Endometrial microvascular endothelial cells (primary cell): Measurements from ENCODE around the gene BTBD10. TPM values are rescaled to one million over a fixed set of nuclear protein-coding genes. Genes with fewer than 3 reads are reported as not detected.
"Not testable (repeated sequence)": the region's sequence is repeated elsewhere in the genome, so short reads cannot be mapped to it uniquely, and the experiment has no call there.

ENCODE experiments used
- in situ Hi-C: cut with HindIII; loops from 2 replicates; pipeline ENCODE4 v1.10.0; 2017; ENCODE audit warnings: low sequenced_read_pairs, low pct_unique_long_range_greater_than_20kb; ENCODE audit errors: inconsistent ontology term
- total RNA-seq: library from RNA; depleted of rRNA; stranded (reverse); fragments of >200 nt; gene quantifications from one replicate; pipeline ENCODE4 v1.2.3, GENCODE V29; 2015; ENCODE audit errors: inconsistent ontology term

The BTBD10 gene
- total RNA-seq, 1 donor from 2014 or later = 86.3 TPM

DNA sequence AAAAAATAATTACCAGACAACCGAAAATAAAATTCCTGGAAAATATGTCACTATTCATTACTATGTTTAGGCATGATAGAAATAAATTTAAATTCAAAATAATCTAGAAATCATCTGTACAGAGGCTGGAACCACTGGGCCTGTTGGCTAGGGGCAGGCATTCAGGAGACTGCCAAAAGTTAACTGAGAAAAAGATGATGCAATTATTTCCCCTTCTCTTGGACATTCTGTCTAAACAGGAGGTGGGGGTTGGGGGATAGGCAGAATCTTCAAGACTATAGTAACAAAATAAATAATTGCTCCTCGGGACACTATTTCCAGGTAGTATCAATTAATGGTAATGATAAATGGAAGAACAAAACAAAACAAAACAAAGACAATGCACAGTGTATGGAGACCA, 14.1 kb downstream of the BTBD10 start:
- in situ Hi-C loops = no loop called here

DNA sequence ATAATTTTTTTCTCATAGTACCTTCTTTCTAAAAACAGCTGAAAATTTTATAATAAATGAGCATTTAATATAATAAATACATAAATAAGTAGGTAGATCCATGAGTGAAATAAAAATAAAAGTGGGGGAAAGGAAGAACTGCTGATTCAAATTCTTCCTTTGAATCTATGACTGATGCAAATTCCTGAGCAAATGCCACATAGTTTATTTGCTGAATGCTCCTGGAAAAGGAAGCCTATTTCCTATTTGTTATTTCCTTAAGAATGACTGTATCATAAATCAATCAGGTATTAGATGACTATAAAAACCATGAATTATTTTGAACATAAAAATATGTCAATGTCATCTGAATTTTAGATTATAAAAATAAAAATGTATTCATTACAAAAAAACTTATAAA, 16.6 kb downstream of the BTBD10 start:
- in situ Hi-C loops = no loop called here

DNA sequence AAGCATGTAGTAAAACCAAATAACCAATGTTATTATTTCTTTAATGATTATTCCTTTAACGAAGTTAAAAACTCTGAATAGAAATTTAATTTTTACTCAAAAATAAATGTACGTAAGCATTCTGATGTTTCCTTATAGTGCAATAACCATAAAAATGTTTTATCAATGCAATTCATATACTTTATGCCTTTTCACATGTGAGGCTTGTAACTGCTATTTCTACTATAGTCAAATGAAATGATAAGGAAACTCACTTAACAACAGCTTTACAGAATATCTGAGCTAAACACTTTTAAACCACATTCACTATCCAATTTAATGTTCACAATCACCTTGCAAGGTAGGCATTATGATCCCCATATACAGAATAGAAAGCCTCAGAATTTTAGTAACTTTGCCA, 17.4 kb downstream of the BTBD10 start:
- in situ Hi-C loops = no loop called here

GRCh38 chr11:13440100-13440855, 22.7 kb downstream of the BTBD10 start:
- in situ Hi-C loops = no loop called here

DNA sequence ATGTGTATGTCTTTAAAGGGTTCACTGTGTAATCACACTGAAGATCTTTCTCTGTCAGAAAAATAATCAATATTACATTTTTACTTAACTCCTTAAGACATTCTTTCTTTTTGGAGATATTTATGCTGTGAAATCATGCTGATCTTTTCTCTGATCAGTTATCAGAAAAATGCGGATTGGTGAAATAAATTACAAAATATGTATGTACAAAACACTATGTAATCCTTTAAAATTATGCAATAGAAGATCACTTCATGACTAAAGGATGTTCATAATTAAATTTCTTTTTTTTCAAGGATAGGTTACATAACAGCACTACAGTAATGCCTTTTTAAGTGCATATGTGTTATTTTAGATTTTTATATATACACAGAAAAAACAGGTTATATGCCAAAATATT, 24.7 kb downstream of the BTBD10 start:
- in situ Hi-C loops = no loop called here

DNA sequence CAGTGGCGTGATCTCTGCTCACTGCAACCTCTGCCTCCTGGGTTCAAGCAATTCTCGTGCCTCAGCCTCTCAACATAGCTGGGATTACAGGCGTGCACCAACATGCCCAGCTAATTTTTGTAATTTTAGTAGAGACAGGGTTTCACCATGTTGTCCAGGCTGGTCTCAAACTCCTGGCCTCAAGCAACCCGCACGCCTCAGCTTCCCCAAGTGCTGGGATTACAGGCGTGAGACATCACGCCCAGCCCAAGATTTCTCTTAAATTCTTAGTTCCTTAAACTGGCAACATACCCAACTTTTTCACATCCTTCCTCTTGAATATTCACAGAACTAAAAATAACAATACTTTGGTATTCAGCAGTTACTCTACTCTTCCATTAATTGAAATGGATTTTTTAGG, 26.2 kb downstream of the BTBD10 start:
- in situ Hi-C loops = not testable (repeated sequence)

- in situ Hi-C loops = no loop called here
Measured at GRCh38 chr11:13434247-13435205, 28.5 kb downstream of the BTBD10 start.

- in situ Hi-C loops = no loop called here
Measured at GRCh38 chr11:13433437-13433836, 29.6 kb downstream of the BTBD10 start.

DNA sequence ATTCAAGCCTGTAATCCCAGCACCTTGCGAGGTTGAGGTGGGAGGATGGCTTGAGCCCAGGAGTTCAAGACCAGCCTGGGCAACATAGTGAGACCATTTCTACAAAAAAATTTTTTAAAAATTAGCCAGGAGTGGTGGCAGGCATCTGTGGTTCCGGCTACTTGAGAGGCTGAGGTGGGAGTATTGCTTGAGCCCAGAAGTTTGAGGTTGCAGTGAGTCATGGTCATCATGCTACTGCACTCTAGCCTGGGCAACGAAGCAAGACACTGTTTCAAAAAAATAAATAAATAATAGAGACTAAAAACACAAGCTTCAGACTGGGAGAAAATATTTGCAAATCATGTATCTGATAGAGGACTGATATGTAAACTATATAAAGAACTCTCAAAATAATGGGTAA, 33.2 kb downstream of the BTBD10 start:
- in situ Hi-C loops = no loop called here

- in situ Hi-C loops = no loop called here
Measured at GRCh38 chr11:13429288-13429687, 33.7 kb downstream of the BTBD10 start.

DNA sequence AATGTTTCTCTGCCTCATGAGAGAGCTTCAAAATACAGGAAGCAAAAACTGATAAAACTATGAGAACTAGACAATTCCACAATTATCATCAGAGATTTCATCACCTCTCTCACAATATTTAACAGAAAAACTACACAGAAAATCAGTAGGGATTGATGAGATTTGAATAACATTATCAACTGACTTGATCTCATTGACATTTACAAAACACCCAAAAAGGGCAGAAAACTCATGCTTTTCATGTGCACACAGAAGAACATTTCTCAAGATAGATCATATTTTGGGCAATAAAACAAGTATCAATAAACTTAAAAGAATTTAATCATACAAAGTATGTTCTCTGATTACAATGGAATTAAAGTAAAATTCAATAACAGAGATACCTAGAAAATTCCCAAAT, 35.6 kb downstream of the BTBD10 start:
- in situ Hi-C loops = no loop called here

DNA sequence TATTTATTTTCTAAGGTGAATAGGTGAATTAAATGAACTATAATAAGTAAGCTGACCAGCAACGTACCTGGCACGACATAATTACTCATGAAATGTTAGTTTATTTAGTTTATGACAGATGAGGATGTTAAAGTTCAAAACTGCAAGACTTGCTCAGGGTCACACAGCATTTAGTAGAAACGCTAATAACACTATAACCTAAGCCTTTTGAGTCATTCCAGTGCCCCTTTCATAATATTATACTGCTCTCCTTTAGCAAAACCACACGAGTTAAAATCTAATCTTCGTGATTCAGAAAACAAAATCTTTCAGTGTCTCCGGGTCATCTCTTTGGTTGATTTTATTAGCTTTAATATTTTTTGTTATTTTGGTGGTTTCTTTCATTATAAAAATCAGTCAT, 39.6 kb downstream of the BTBD10 start:
- in situ Hi-C loops = no loop called here

DNA sequence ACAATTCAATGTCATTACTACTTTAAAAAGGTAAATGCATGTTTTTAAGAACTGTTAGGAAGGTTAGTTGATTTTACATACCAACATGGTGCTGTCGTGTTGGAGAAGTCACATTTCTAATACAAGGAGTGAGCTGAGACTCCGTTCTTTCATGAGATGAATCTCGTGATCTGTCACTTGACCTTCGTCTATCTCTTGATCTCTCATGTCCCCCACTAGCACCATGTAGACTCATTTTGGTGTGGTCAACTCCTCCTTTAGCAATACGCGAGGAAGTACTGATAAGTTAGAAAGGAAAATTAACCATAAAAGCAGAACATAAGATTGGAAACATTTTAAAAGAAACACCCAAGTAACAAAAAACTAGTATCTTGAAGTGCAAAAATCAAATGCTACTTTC, 41.5 kb downstream of the BTBD10 start:
- in situ Hi-C loops = no loop called here

GRCh38 chr11:13415201-13415600, 47.8 kb downstream of the BTBD10 start:
- in situ Hi-C loops = no loop called here

- in situ Hi-C loops = no loop called here
Measured at GRCh38 chr11:13405220-13405619, 57.8 kb downstream of the BTBD10 start.

GRCh38 chr11:13398335-13398734, 64.7 kb downstream of the BTBD10 start:
- in situ Hi-C loops = loop anchor here (25.0 kb wide), 1 partner anchor 186 kb away; no protein-coding TSS in a partner anchor

DNA sequence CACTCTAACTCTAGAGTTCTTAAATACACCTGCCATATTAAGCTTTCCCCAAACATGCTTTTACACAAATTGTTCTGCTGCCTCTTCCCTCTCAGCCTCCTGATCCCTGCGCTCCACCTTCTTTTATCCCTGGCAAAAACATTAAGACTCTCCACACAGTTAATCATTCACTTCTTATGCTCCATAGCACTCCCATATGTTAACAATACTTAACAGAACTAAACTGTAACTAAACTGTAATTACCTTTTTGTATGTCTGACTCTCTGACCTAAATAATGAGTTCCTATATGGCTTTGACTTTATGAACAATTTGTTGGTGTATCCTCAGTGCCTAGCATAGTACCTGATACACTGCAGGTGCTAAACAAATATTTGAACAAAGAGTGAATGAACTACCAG, 71.8 kb downstream of the BTBD10 start:
- in situ Hi-C loops = loop anchor here (25.0 kb wide), 1 partner anchor 179 kb away; no protein-coding TSS in a partner anchor

- in situ Hi-C loops = loop anchor here (25.0 kb wide), 1 partner anchor 176 kb away; no protein-coding TSS in a partner anchor
Measured at GRCh38 chr11:13388741-13389140, 74.3 kb downstream of the BTBD10 start.

DNA sequence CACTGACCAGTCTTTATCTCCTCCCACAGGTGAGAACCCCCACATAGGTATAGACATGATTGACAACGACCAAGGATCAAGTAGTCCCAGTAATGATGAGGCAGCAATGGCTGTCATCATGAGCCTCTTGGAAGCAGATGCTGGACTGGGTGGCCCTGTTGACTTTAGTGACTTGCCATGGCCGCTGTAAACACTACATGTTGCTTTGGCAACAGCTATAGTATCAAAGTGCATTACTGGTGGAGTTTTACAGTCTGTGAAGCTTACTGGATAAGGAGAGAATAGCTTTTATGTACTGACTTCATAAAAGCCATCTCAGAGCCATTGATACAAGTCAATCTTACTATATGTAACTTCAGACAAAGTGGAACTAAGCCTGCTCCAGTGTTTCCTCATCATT, 76.5 kb downstream of the BTBD10 start:
- in situ Hi-C loops = loop anchor here (25.0 kb wide), 1 partner anchor 174 kb away; no protein-coding TSS in a partner anchor
